Omental fat pad (tissue), 4 donors: ENCODE measurements around the gene TSPYL1. TPM values are rescaled to one million over a fixed set of nuclear protein-coding genes. Genes with fewer than 3 reads are reported as not detected.

ENCODE experiments used
- ATAC-seq: fragments of 150-250 bp; one replicate; pipeline ENCODE4 v1.9.1; 2016; ENCODE audit warnings: mild to moderate bottlenecking, moderate library complexity; ENCODE audit not compliant: low FRiP score
- DNase-seq: peaks from one replicate; pipeline ENCODE4 v3.0.0-alpha.2; 2019; ENCODE audit warnings: low spot score
- CTCF ChIP-seq, 3 donors: fragments of 450-650 bp; IDR thresholded peaks; one replicate each; pipeline ENCODE4 v1.5.1; 2016 to 2017; ENCODE audit warnings: antibody characterized with exemption in 3 of 3, mild to moderate bottlenecking in 3 of 3, moderate library complexity in 2 of 3
- total RNA-seq, 4 donors: library from RNA; depleted of rRNA; stranded (reverse); fragments of >200 nt; gene quantifications; one replicate each; pipeline ENCODE4 v1.1.0, GENCODE V29; 2016

Gene TSPYL1
- total RNA-seq, 4 donors from 2014 or later: 43.5 to 94.0 (median 65.1) TPM

- no peak for DNase-seq
- no peak for TF ChIP-seq CTCF (IDR thresholded peaks at IDR 0.05)
- ATAC-seq: no peak
These were observed 29.3 kb upstream of the TSPYL1 start for GRCh38 chr6:116309001-116309400.

- no peak for ATAC-seq
- no peak for TF ChIP-seq CTCF (IDR thresholded peaks at IDR 0.05)
- no peak for DNase-seq
These were observed 27.9 kb upstream of the TSPYL1 start for GRCh38 chr6:116307633-116308032.

- ATAC-seq (no peak), DNase-seq (no peak)
- TF ChIP-seq CTCF (IDR thresholded peaks at IDR 0.05): no peak
These were observed 27.3 kb upstream of the TSPYL1 start for GRCh38 chr6:116307001-116307400.

- no peak for TF ChIP-seq CTCF (IDR thresholded peaks at IDR 0.05)
- DNase-seq (no peak), ATAC-seq (no peak)
These were observed 24.9 kb upstream of the TSPYL1 start for GRCh38 chr6:116304538-116305097.

- no peak for TF ChIP-seq CTCF (IDR thresholded peaks at IDR 0.05)
- DNase-seq (no peak), ATAC-seq (no peak)
These were observed 21.4 kb upstream of the TSPYL1 start for GRCh38 chr6:116301104-116301503.

- ATAC-seq (no peak), DNase-seq (no peak)
- TF ChIP-seq CTCF (IDR thresholded peaks at IDR 0.05): no peak
These were observed 20.8 kb upstream of the TSPYL1 start for GRCh38 chr6:116300566-116300965.

- TF ChIP-seq CTCF (IDR thresholded peaks at IDR 0.05): no peak
- ATAC-seq: no peak
- no peak for DNase-seq
These were observed 19.2 kb upstream of the TSPYL1 start for GRCh38 chr6:116298973-116299372.
